WTC11 (cell line): ENCODE measurements around the gene MTF1. TPM values are rescaled to one million over a fixed set of nuclear protein-coding genes. Genes with fewer than 3 reads are reported as not detected.
A peak's percentile ranks its signal among the peaks of the same experiment; 100 is the strongest.

Experiments used
- ELF4 ChIP-seq: sonication (generic); formaldehyde crosslinking; IDR thresholded peaks from 2 replicates; pipeline ENCODE4 v1.8.1; 2022; ENCODE audit warnings: low read depth, mild to moderate bottlenecking, moderate library complexity, missing genetic modification reagents
- ESRRA ChIP-seq: sonication (generic); formaldehyde crosslinking; IDR thresholded peaks from 2 replicates; pipeline ENCODE4 v1.8.1; 2022; ENCODE audit warnings: mild to moderate bottlenecking, missing genetic modification reagents, borderline replicate concordance
- ETV6 ChIP-seq: sonication (generic); formaldehyde crosslinking; IDR thresholded peaks from 2 replicates; pipeline ENCODE4 v1.8.1; 2022; ENCODE audit warnings: mild to moderate bottlenecking, missing genetic modification reagents
- GABPB1 ChIP-seq: sonication (generic); formaldehyde crosslinking; IDR thresholded peaks from 2 replicates; pipeline ENCODE4 v1.8.1; 2023; ENCODE audit warnings: mild to moderate bottlenecking, missing genetic modification reagents
- NFATC4 ChIP-seq: fragments of 250-450 bp; sonication (Bioruptor Pico); IDR thresholded peaks from 2 replicates; pipeline ENCODE4 v1.9.0; 2021; ENCODE audit warnings: mild to moderate bottlenecking
- NR2C2 ChIP-seq: sonication (generic); formaldehyde crosslinking; IDR thresholded peaks from 2 replicates; pipeline ENCODE4 v1.8.0; 2022; ENCODE audit warnings: mild to moderate bottlenecking, missing genetic modification reagents
- NR3C1 ChIP-seq: sonication (generic); formaldehyde crosslinking; conservative IDR thresholded peaks from 2 replicates; pipeline ENCODE4 v1.8.1; 2023; ENCODE audit warnings: low read depth, mild to moderate bottlenecking, missing genetic modification reagents
- PREB ChIP-seq: sonication (generic); formaldehyde crosslinking; IDR thresholded peaks from 2 replicates; pipeline ENCODE4 v1.8.1; 2022; ENCODE audit warnings: mild to moderate bottlenecking, missing genetic modification reagents, moderate library complexity, borderline replicate concordance
- RELA ChIP-seq: sonication (generic); formaldehyde crosslinking; IDR thresholded peaks from 2 replicates; pipeline ENCODE4 v1.8.1; 2022; ENCODE audit warnings: missing genetic modification reagents, mild to moderate bottlenecking, borderline replicate concordance
- SOX15 ChIP-seq: fragments of 250-450 bp; sonication (Bioruptor Pico); IDR thresholded peaks from 2 replicates; pipeline ENCODE4 v1.9.0; 2021; ENCODE audit warnings: mild to moderate bottlenecking
- SP1 ChIP-seq: sonication (generic); formaldehyde crosslinking; conservative IDR thresholded peaks from 2 replicates; pipeline ENCODE4 v1.8.1; 2022; ENCODE audit warnings: missing genetic modification reagents
- STAT6 ChIP-seq: sonication (generic); formaldehyde crosslinking; conservative IDR thresholded peaks from 2 replicates; pipeline ENCODE4 v1.8.1; 2023; ENCODE audit warnings: mild to moderate bottlenecking, low read depth, missing genetic modification reagents, moderate library complexity
- TEAD4 ChIP-seq: sonication (generic); formaldehyde crosslinking; IDR thresholded peaks from 2 replicates; pipeline ENCODE4 v1.8.0; 2022; ENCODE audit warnings: mild to moderate bottlenecking, missing genetic modification reagents
- USF1 ChIP-seq: sonication (generic); formaldehyde crosslinking; IDR thresholded peaks from 2 replicates; pipeline ENCODE4 v1.8.0; 2022; ENCODE audit warnings: mild to moderate bottlenecking, missing genetic modification reagents
- ZBTB21 ChIP-seq: sonication (generic); formaldehyde crosslinking; IDR thresholded peaks from 2 replicates; pipeline ENCODE4 v1.8.1; 2023; ENCODE audit warnings: mild to moderate bottlenecking, missing genetic modification reagents, borderline replicate concordance
- ZBTB43 ChIP-seq: sonication (generic); formaldehyde crosslinking; IDR thresholded peaks from 2 replicates; pipeline ENCODE4 v1.8.1; 2023; ENCODE audit warnings: mild to moderate bottlenecking, missing genetic modification reagents
- ZNF121 ChIP-seq: sonication (generic); formaldehyde crosslinking; IDR thresholded peaks from 2 replicates; pipeline ENCODE4 v1.8.0; 2023; ENCODE audit warnings: missing genetic modification reagents
- ZNF281 ChIP-seq: sonication (generic); formaldehyde crosslinking; IDR thresholded peaks from 2 replicates; pipeline ENCODE4 v1.8.0; 2023; ENCODE audit warnings: mild to moderate bottlenecking, missing genetic modification reagents
- ZNF425 ChIP-seq: fragments of 250-450 bp; sonication (Bioruptor Pico); conservative IDR thresholded peaks from 2 replicates; pipeline ENCODE4 v1.9.0; 2021; ENCODE audit warnings: mild to moderate bottlenecking
- ZNF512 ChIP-seq: sonication (generic); formaldehyde crosslinking; IDR thresholded peaks from 2 replicates; pipeline ENCODE4 v1.8.1; 2022; ENCODE audit warnings: missing genetic modification reagents, borderline replicate concordance
- total RNA-seq: library from RNA; stranded (reverse); gene quantifications from 3 replicates; pipeline ENCODE4 v1.2.3, GENCODE V29; 2021

MTF1 gene
- total RNA-seq, 1 experiment from 2014 or later, result 12.2 TPM

- TF ChIP-seq NR2C2, result peak; percentile 79
- peak; percentile 90 for TF ChIP-seq ZBTB43 (CRISPR knock-in tag)
- TF ChIP-seq ZNF425 (CRISPR knock-in tag), result no peak
- no peak for TF ChIP-seq SOX15 (CRISPR knock-in tag)
- TF ChIP-seq ZNF281 (CRISPR knock-in tag), result peak; percentile 95
- TF ChIP-seq NFATC4 (CRISPR knock-in tag), result no peak
- 0 out of 2 replicates have a peak, but pooled peaks have one; percentile 80 for TF ChIP-seq ZNF512 (CRISPR knock-in tag)
- TF ChIP-seq ETV6 (CRISPR knock-in tag), result peak; percentile 92
- peak; percentile 78; the same call in 1 of the 2 replicates for TF ChIP-seq USF1 (CRISPR knock-in tag)
- peak; percentile 82; the same call in 1 of the 2 replicates for TF ChIP-seq ELF4 (CRISPR knock-in tag)
- peak; percentile 72; the same call in 1 of the 2 replicates for TF ChIP-seq ZBTB21
- 0 out of 2 replicates have a peak, but pooled peaks have one; percentile 18 for TF ChIP-seq PREB (CRISPR knock-in tag)
- peak; percentile 80 for TF ChIP-seq SP1 (CRISPR knock-in tag)
- TF ChIP-seq ZNF121 (CRISPR knock-in tag), result no peak
- no peak; the same call in 1 of the 2 replicates for TF ChIP-seq RELA (CRISPR knock-in tag)
- peak; percentile 92; the same call in 1 of the 2 replicates for TF ChIP-seq ESRRA
- no peak for TF ChIP-seq STAT6 (CRISPR knock-in tag)
- TF ChIP-seq GABPB1 (CRISPR knock-in tag), result no peak
- peak; percentile 94 for TF ChIP-seq TEAD4 (CRISPR knock-in tag)
- TF ChIP-seq NR3C1 (CRISPR knock-in tag), result no peak
These were observed 63.9 kb downstream of the MTF1 start (continued) for GRCh38 chr1:37795340-37796125.
